ENCODE data around the gene BIRC2. TPM values are rescaled to one million over a fixed set of nuclear protein-coding genes. Genes with fewer than 3 reads are reported as not detected.

The BIRC2 gene
- total and polyA plus RNA-seq, 2 experiments from 2014 or later, result 15.3 to 25.2 TPM

GRCh38 chr11:102359372-102359771 is 12.4 kb downstream of the BIRC2 start (continued):
- TF ChIP-seq ZNF462 (CRISPR knock-in tag; IDR thresholded peaks at IDR 0.05) (no peak), EZH2phosphoT487 (IDR thresholded peaks at IDR 0.05; ENCODE audit: unreplicated experiment) (no peak), EZH2 (IDR thresholded peaks at IDR 0.05; ENCODE audit: low read depth, unreplicated experiment) (no peak)

- Mint-ChIP-seq H3K4me1 (no peaks in the 10 kb centered on the region), H3K27me3 (ENCODE audit: insufficient read depth, low read depth, poor library complexity) (no peaks in the 10 kb centered on the region), H3K27ac (no peak overlapping the region), H3K9me3 (peaks cover 4% of the 10 kb centered on the region; the same call in 1 of the 3 replicates), H3K36me3 (ENCODE audit: low read depth) (peaks cover 36% of the 10 kb centered on the region), H3K4me3 (no peak overlapping the region)
- Histone ChIP-seq H3K27me3 (ENCODE audit: insufficient read depth) (no peaks in the 10 kb centered on the region), H3K79me2 (replicated peaks; ENCODE audit: insufficient read depth) (peaks cover 16% of the 10 kb centered on the region), H4K20me1 (replicated peaks; ENCODE audit: insufficient read depth) (peaks cover 8% of the 10 kb centered on the region; the same call in 1 of the 2 replicates), H3F3A (replicated peaks; ENCODE audit: low read depth) (no peaks in the 10 kb centered on the region), H3K4me1 (ENCODE audit: insufficient read depth) (no peaks in the 10 kb centered on the region), H3K4me2 (no peak overlapping the region), H3K4me3 (no peak overlapping the region), H3K9me2 (ENCODE audit: insufficient read depth) (no peaks in the 10 kb centered on the region), H3K27ac (ENCODE audit: low read depth) (no peak overlapping the region), H2AFZ (no peak overlapping the region), H3K36me3 (ENCODE audit: insufficient read depth) (no peaks in the 10 kb centered on the region)
- no peak for DNase-seq (ENCODE audit: low spot score)
- ATAC-seq, result no peak
- TF ChIP-seq POLR2AphosphoS5 (IDR thresholded peaks at IDR 0.05; ENCODE audit: low read depth) (no peak), EZH2 (IDR thresholded peaks at IDR 0.05; ENCODE audit: low read depth, unreplicated experiment) (no peak), ZNF331 (CRISPR knock-in tag; IDR thresholded peaks at IDR 0.05; ENCODE audit: low read depth) (no peak), ZNF462 (CRISPR knock-in tag; IDR thresholded peaks at IDR 0.05) (no peak), ETS1 (IDR thresholded peaks at IDR 0.05) (no peak), EZH2phosphoT487 (IDR thresholded peaks at IDR 0.05; ENCODE audit: unreplicated experiment) (no peak), ZNF114 (CRISPR knock-in tag; IDR thresholded peaks at IDR 0.05) (no peak), STAT1 (IDR thresholded peaks at IDR 0.05; ENCODE audit: unreplicated experiment) (no peak), CREB1 (CRISPR knock-in tag; IDR thresholded peaks at IDR 0.05; ENCODE audit: low read depth) (no peak)
These were observed 13.7 kb downstream of the BIRC2 start for GRCh38 chr11:102360681-102361080.

Measured in GM23338 (cell line).